NCI-H2029 (cell line): ENCODE data around the gene ZBTB21.
"Not testable (repeated sequence)": the region's sequence is repeated elsewhere in the genome, so short reads cannot be mapped to it uniquely, and the experiment has no call there.

Source experiments
- DNase-seq: peaks from one replicate; lab custom pipeline; 2025; lab: John Stamatoyannopoulos, UW

Gene ZBTB21

DNA sequence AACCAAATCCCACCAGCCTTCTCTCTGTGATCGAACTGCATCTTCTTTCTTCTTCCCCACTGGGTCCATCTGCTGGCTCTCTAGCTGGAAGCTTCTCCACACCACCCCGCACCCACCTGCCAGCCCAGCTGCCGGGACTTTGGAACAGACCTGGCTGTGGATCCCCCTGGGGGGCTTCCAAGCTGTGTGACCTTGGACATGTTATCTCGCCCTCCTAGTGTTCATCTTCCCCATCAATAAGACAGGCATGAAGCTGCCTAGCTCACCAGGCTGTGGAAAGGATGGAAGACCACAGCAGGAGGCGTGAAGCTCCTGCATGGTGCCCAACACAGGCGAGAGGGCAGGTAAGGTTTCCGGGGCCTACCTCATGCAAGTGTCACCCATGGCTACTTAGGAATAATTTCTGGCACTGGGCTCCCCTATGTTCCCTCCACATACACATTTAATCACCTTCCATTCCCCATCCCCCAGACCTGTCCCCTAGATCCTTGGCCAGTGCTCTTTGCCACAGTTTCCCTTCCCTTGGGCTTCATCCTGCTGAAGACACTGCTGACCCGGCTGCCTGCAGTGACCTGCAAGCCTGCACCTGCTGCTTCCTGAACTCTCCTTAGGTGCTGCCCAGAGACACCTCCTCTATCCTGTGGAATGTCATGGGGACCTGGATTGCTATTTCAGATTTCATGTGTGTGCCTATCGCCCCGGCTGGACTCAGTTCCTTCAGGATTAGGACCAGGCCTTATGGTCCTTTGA lies 43.1 kb downstream of the ZBTB21 start:
- DNase-seq: no peak

DNA sequence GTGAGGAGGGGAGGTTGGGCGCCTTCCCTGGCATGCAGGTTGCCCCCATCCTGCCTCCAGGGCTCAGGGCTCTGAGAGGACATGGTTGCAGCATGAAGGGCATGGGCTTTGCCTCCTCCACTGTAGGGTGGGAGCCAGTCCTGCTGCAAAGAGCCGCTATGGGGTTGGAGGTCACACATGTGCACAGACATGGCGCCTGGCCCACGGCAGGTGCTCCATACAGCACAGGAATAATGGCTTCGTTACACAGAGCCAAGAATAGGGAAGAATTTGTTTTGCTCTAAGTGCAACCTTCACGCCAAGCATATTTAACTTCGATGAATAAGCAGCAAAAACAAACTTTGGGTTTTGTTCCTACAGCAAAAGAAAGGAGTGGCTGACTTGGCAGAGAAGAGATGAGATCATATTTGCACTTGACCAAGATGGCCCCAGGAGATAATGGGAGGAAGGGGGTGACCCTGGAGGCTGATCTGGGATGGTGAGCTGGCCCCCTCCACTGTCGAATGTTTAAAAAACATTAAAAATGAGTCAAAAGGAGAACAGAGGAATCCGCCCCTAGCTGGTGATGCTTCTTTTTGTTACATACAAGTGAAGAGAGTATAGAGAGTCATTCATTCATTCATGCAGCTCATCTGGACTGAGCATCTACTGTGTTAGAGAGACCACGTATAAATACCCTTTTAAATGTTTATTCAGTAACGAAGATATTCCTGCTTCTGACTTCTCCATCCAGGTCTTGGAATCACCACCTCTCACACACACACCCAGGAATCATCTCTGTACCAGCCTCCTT lies 43.9 kb downstream of the ZBTB21 start:
- no peak for DNase-seq

DNA sequence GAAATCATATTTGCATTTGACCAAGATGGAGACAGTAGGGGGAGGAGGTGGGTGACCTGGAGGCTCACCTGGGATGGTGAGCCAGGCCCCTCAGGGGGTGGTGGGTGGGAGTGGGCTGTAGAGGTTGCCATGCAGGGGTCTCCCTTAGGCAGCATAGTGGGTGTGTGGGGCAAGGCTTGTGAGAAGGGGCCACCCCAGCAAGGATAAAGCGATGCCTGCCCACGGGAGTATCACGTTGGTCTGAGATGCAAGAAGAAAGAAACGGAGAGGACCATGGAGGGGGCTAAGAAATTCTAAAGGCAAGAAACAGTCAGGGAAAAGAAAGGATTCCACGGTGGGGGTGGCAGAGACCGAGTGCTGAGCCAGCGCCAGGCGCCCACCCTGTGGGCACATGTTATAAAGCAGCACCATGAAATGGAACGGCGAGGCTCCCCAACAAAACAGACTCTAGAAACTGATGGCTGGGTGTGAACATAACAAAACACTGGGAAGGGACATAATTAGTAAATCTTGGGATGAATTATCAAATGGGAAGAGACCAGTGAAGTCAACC lies 44.6 kb downstream of the ZBTB21 start:
- no peak for DNase-seq

DNA sequence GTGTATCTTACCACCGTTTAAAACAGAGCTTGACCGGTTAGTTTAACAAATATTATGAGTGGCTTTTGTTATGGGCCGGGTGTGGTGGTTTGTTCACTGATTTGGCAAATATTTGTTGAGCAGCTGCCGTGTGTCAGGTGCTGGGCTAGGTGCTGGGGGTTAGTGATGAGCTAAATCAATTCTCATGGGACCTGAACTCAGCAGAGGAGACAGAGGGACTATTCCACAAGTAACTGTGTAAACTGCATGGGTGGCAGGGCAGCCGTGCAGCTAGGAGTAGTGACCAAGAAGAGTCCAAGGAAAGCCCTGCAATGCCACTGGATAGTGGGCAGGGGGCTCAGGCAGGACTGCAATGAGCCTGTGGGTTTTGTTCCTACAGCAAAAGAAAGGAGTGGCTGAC lies 45.1 kb downstream of the ZBTB21 start:
- peak; percentile 38 for DNase-seq

DNA sequence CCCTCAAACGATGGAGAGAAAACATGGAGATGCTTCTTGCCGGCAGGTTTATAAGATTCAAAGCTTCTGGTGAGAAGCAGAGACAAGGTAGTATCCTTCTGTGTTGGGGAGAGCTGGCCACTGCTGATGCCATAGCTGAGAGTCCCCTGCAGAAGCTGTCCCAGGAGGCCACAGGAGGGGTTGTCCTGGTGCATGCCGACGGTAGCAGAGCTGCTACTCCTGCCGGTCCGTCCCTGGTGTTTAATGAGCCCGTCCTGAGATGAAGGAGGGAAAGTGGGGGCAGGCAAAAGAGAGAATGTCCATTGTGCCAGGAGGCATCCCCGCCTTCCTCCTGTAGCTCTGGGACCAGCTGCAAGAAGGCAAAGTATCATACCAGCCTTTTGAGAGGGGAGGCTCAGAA lies 46.0 kb downstream of the ZBTB21 start:
- DNase-seq: no peak

DNA sequence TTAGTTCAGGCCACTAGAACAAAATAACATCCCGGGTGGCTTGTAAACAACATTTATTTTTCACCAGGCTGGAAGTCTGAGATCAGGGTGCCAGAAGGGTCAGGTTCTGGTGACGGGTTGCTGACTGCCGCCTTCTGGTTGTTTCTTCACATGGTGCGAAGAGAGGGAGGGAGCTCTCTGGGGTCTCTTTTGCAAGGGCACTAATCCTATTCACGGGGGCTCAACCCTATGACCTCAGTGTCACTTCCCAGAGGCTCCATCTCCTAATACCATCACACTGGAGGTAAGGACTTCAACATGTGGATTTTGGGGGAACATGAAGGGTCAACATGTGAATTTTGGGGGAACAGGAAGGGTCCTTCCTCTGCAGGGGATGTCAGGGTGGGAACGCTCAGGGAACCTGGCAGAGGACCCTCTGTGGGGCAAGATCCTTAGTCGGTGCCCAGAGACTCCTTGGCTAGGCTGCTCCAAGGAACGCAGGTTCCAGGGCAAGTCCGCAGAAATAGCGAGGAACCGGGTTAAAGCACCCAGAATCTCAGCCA lies 47.7 kb downstream of the ZBTB21 start:
- no peak for DNase-seq

DNA sequence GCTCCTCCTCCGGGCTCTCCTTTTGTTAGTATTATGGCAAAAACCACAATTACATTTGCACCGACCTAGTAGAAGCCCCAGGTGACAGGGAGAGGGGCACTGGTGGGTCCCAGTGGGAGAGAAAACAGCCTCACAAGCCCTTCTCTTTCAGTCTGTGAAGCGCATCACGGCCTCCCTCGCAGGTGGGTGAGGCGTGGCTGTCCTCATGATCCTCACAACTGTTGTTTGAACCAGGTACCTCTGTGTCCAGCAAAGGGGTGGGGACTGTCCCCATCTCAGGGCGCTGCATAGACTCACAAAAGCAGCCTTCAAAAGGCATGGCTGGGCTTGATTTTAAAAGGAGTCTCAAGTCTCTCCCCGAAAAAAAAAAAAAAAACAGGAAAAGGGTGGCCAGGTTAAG lies 48.4 kb downstream of the ZBTB21 start:
- DNase-seq: no peak

DNA sequence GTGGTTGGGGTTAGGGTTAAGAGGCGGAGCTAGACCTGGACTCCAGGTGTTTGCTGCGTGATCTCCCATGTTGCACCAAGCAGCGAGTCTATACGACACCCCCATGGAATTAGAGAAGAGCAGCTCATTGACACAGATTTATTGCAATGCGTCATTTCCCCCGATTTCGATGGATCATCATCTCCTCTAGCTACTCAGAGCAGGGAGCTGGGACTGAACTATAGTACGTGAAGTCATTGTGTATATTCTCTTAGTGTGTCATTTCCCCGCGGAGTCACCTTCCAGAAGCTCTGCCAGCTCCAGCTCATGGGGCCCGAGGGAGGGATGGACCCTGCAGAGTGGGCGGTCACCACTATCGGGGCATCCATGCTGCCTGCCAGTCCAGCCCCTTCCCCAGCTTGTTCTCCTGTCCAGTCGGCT lies 48.9 kb downstream of the ZBTB21 start:
- DNase-seq: no peak

DNA sequence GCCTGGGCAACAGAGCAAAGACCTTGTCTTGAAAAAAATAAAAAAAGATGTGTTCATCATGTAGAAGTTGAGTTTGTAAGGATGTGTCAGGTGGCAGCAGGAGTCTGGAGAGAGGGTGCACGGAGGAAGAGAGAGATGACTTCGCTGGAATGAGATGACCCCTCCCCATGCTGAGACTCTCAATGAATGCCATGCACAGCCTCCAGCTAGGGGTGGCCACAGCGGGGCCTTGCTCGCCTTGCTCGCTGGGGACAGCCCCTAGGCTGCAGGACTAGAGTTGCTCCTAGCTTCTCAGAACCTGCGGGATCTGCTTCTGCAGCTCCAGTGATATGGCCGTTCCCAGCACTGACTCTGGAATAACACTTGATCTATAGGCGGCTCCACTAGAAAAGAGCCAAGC lies 49.8 kb downstream of the ZBTB21 start:
- no peak for DNase-seq

DNA sequence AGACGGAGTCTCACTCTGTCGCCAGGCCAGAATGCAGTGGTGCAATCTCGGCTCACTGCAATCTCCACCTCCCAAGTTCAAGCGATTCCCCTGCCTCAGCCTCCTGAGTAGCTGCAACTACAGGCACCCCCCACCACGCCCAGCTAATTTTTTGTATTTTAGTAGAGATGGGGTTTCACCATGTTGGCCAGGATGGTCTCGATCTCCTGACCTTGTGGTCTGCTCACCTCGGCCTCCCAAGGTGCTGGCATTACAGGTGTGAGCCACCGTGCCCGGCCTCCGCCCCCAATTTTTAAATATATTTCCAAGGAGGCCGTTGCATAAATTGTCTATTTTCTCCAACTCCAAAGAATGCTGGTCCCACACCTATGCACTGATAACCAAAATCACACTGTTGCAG lies 50.5 kb downstream of the ZBTB21 start:
- DNase-seq: not testable (repeated sequence)

DNA sequence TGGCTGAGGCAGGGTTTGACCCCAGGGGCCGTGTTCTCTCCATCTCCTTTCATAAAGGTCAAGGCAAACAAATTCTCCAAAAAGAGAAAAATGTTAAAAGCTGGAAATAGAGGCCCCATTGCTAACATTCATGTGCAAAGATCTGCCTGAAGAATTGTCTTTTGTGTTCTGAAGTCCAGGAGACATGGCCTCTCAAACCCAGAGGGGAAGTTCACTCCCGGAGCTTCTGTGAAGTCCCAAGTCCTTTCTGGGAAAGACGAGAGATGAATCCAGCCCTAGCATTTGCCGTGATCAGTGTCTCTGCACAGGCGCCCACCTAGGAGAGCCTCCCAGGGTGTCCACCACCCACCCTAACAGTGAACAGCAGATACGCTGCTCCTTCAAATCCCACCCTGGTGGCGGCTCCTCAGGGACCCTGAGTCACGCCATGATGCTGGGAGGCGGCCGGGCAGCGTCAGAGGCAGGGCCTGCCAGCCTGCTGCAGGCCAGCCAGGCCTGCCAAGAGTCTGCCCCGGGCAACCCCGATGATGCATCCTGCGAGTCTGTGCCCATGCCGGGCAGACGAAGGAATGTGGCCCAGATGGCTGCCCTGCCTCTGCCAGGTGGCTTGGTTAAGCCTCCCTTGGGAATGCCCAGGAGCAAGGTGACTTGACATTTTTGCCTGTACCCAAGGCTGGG lies 51.1 kb downstream of the ZBTB21 start:
- DNase-seq: no peak

DNA sequence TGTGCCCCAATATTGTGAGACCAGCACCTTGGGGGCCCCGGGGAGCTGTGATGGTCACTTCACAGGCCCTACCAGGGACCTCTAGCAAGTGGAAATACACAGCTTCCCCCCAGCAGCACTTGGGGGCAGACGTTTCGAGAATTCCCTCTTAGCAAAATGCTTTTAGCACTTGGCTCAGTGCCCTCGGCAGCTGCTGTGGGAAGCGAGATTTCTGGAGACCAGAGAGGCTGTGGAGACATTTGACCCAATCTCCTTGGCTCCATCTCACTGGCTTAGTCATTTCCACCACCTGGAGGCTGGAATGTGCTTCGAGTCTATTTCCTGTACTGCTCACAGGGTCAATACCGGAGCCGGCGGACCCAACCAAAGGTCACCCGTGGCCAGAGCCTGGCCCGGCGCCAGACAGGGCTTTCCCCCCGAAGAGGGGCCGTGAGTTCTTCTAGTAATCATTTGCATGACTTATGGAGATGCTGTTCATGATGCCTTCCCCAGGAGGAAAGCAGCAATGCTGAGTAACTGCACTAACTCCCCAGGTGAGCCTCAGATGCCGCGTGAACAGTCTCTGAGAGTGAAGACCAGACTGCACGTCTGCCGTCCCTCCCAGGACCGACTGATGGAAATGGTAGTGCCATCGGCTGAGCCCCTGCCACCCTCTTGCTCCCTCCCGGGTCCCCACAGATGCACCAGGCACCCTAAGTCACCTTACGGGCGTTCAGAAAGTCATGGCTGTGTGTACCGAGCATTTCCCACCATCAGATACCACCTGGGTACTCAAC lies 52.0 kb downstream of the ZBTB21 start:
- DNase-seq: peak; percentile 14

DNA sequence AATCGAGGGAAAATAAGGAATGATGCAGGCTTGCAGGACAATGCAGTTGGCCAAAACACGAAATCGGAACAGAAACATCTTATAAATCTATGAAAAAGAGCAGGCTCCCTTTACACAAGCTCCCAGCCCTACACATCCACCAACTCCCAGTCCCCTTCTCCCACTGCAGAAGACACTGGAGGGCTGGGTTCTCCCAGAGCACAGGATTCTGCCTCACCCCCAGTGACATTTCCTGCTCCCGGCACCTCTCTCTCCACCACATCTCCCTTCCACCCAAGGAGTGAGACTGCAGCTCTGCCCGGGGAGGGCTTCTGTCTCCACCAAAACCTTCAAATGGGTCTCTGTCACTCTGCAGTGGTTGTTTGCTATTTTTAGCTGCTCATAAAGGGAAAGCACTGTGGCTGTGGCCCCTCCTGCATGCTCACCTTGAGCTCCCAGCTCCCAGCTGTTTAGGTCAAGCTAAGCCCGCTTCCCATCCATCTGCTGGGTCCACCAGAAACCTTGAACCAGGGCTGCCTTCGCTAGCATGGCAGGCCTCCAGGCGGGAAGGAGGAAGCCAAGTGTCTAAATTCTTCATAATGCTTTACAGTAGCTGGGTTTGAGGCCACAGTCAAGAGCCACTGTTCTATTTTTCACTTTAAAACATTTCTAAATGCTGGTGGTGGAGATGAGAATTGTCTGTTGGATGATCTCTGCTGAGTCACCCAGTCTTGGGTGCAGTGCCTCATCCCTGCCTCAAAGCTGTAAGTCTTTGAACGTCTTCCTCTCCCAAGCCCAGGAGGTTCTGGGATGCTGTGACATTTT lies 53.0 kb downstream of the ZBTB21 start:
- DNase-seq: no peak

DNA sequence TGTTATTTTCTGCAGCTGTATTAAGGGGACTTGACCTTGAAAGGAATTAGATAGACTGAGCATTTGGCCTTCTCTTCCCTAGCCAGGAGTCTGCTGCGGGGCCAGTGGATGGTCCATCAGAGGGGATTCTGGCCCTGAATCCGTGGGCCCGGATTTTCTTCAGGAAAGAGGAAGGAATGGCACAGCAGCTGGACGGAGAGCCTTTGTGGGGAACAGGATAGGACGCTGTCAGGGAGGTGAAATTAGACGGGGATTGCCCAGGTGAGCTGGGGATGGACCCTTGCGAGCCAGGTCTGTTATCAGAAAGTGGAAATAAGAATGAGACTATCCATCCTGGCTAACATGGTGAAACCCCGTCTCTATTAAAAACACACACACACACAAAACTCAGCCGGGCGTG lies 54.6 kb downstream of the ZBTB21 start:
- DNase-seq: no peak

DNA sequence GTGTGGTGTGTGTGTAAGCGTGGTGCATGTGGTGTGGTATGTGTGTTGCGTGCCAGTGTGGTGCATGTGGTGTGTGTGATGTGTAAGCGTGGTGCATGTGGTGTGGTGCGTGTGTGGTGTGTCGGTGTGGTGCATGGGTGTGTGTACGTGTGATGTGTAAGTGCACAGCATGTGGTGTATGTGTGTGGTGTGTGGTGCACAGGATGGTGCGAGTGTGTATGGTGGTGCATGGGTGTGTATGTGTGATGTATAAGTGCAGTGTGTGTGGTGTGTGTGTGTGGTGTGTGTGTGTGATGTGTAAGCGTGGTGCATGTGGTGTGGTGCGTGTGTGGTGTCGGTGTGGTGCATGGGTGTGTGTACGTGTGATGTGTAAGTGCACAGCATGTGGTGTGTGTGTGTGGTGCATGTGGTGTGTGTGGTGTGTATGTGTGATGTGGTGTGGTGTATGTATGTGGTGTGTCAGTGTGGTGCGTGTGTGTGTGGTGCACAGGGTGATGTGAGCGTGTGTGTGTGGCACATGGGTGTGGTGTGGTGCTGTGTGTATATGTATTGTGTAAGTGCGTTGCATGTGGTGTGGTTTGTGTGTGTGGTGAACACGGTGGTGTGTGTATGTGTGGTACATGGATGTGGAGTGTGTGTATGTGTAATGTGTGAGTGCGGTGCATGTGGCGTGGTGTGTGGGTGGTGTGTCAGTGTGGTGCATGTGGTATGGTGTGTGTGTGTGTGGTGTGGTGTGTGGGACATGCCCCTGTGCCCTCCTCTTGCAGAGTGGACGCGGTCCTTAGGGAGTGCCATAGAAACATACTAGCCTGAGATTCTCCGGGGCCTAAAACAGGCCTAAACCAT lies 55.3 kb downstream of the ZBTB21 start:
- DNase-seq: no peak

DNA sequence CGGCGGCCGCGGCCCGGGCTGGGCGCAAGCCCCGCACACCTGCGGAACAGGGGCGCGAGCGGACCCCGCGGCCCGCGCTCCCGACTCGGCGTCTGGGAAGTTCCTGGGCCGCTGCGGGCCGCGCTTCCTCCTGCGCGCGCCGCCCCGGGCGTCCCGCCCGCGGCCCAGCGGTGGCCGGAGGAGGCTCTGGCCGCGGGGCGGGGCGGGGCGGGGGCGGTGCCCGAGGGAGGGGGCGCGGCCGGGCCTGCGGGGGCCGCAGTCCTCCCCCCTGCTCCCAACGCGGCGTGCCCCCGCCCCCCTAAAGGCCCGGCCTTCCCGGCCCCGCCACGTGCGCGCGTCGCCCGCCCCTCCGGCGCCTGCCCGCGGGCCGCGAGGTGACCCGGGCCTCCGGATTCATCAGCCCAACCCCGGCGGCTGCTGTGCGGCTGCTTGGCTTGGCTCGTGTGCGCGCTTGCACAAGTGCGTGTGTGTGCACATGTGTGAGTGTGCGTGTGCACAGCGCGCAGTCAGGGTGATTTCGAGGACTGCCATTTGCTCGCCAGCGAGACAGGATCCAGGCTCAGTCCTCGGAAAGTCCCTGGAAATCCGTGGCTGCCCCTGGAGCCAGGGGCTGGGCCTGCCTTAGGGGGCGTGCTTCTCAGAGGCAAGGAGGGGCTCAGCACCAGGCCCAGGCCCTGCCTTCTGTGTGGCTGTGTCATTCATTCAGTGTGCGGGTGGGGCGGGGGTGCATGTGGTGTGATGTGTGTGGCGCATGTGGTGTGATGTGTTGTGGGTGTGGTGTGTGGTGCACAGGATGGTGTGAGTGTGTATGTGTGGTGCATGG lies 56.1 kb downstream of the ZBTB21 start, which contains the start of gene C2CD2:
TSS of gene C2CD2 (minus strand) at position 188 of the 823 bp plus-strand sequence. CDS start 370 bp downstream, outside the sequence.
- no peak for DNase-seq

DNA sequence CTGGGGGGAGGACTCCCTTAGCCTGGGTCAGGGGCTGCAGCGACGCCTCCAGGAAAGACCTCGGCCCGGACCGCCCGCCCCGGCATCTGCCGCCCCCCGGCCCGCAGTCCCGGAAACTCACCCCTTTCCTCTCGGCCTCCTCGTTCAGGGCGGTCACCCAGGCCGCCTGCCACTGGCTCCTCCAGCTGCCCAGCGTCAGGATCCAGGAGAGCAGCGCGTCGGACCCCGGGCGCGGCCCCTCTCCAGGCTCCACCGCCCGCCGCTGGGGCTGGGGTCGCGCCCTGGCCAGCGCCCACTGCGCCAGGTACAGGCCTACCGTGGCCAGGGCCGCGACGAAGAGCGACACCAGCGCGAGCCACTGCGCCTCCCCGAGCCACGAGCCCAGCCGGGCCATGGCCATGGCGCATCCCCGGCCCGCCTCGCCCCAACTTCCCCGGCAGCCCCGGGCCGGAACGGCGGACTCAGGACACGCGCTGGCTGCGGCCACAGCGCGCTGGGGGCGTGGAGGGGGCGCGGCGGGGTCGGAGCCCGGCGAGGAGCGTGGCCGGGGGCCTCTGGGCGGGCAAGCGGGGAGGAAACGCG lies 56.8 kb downstream of the ZBTB21 start:
- no peak for DNase-seq

DNA sequence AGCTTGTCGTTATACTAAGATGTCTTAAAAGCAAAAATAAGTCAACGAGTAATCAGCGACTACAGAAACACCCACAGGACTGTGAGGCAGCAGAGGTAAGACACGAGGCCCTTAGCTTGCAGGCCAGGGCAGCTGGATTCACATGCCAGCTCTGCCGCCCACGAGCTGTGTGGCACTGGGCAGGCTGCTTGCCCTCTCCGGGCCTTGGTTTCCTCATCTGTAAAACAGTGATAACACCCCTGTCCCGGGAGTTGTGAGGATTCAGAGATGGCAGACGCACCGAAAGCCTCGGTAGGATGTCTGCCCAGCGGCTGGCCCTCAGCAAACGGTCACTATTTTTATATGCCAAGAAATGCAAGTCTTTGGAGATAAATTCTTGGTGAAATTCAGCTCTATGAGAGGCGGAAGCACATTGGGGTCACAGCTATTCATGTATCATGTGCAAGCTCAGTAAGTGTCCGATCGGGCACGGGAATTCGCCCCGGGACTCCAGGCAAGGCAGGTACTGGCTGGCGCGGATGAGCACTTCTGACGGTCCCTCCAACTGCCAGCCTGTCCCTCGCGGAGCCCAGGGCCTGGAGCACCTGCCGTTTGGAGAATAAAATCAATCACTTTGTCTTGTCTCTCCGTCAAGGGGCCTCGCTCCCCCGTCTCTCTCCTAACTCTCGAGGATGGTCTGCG lies 57.5 kb downstream of the ZBTB21 start:
- no peak for DNase-seq
